ENCODE data around the gene DICER1. TPM values are rescaled to one million over a fixed set of nuclear protein-coding genes. Genes with fewer than 3 reads are reported as not detected.

Gene DICER1
- total RNA-seq, 1 experiment from 2014 or later: 57.3 TPM

- no peaks in the 10 kb centered on the region for H3K4me1 Mint-ChIP-seq (ENCODE audit: low read depth, unreplicated experiment)
- BruUV-seq (replicated peaks): no TSS peak
- TF ChIP-seq CTCF (IDR thresholded peaks at IDR 0.05; ENCODE audit: insufficient read depth in 1 of 2, low read depth in 1 of 2, low read length in 1 of 2, severe bottlenecking in 1 of 2, unreplicated experiment in 1 of 2): no peak
- no peak for DNase-seq
- POLR2A ChIA-PET: no interaction called here
- intact Hi-C loops (cut with micrococcal nuclease; ENCODE audit: unreplicated experiment): no loop called here
- H3K4me1 ChIP-seq: no peaks in the 10 kb centered on the region
- H3K4me3 ChIP-seq (ENCODE audit: low read depth, low read length): no peak overlapping the region
- no peaks in the 10 kb centered on the region for H3K36me3 ChIP-seq (ENCODE audit: control insufficient read depth, insufficient read depth, low read length)
- H3K9me3 Mint-ChIP-seq (ENCODE audit: unreplicated experiment): no peaks in the 10 kb centered on the region
- no peak overlapping the region for H3K4me3 Mint-ChIP-seq (ENCODE audit: unreplicated experiment)
- no peaks in the 10 kb centered on the region for H3K9me3 ChIP-seq
- H3K27me3 Mint-ChIP-seq (ENCODE audit: insufficient read depth, unreplicated experiment): peaks cover 7% of the 10 kb centered on the region
- no peaks in the 10 kb centered on the region for H3K27me3 ChIP-seq (replicated peaks; ENCODE audit: control insufficient read depth, insufficient read depth, low read length)
- H3K36me3 Mint-ChIP-seq (ENCODE audit: insufficient read depth, unreplicated experiment): no peaks in the 10 kb centered on the region
- H3K27ac Mint-ChIP-seq (ENCODE audit: unreplicated experiment): no peak overlapping the region
- CTCF ChIA-PET: no interaction called here
Observed at GRCh38 chr14:95064734-95065133, 92.6 kb downstream of the DICER1 start.

GRCh38 chr14:95064256-95064655 lies 93.1 kb downstream of the DICER1 start:
- Mint-ChIP-seq H3K4me3 (ENCODE audit: unreplicated experiment) (no peak overlapping the region), H3K27me3 (ENCODE audit: insufficient read depth, unreplicated experiment) (peaks cover 7% of the 10 kb centered on the region), H3K27ac (ENCODE audit: unreplicated experiment) (no peak overlapping the region), H3K36me3 (ENCODE audit: insufficient read depth, unreplicated experiment) (no peaks in the 10 kb centered on the region), H3K9me3 (ENCODE audit: unreplicated experiment) (no peaks in the 10 kb centered on the region), H3K4me1 (ENCODE audit: low read depth, unreplicated experiment) (no peaks in the 10 kb centered on the region)
- Histone ChIP-seq H3K36me3 (ENCODE audit: control insufficient read depth, insufficient read depth, low read length) (no peaks in the 10 kb centered on the region), H3K4me1 (no peaks in the 10 kb centered on the region), H3K27me3 (replicated peaks; ENCODE audit: control insufficient read depth, insufficient read depth, low read length) (no peaks in the 10 kb centered on the region), H3K9me3 (no peaks in the 10 kb centered on the region), H3K4me3 (ENCODE audit: low read depth, low read length) (no peak overlapping the region)
- CTCF ChIA-PET: no interaction called here
- no TSS peak for BruUV-seq (replicated peaks)
- POLR2A ChIA-PET: no interaction called here
- intact Hi-C loops (cut with micrococcal nuclease; ENCODE audit: unreplicated experiment): no loop called here
- no peak for TF ChIP-seq CTCF (IDR thresholded peaks at IDR 0.05; ENCODE audit: insufficient read depth in 1 of 2, low read depth in 1 of 2, low read length in 1 of 2, severe bottlenecking in 1 of 2, unreplicated experiment in 1 of 2)
- DNase-seq: no peak

- Mint-ChIP-seq H3K9me3 (ENCODE audit: unreplicated experiment) (no peaks in the 10 kb centered on the region), H3K4me1 (ENCODE audit: low read depth, unreplicated experiment) (no peaks in the 10 kb centered on the region), H3K27ac (ENCODE audit: unreplicated experiment) (no peak overlapping the region), H3K27me3 (ENCODE audit: insufficient read depth, unreplicated experiment) (peaks cover 3% of the 10 kb centered on the region), H3K4me3 (ENCODE audit: unreplicated experiment) (no peak overlapping the region), H3K36me3 (ENCODE audit: insufficient read depth, unreplicated experiment) (no peaks in the 10 kb centered on the region)
- H3K36me3 ChIP-seq (ENCODE audit: control insufficient read depth, insufficient read depth, low read length): no peaks in the 10 kb centered on the region
- intact Hi-C loops (cut with micrococcal nuclease; ENCODE audit: unreplicated experiment): no loop called here
- ChIA-PET CTCF (no interaction called here), POLR2A (no interaction called here)
- no peak overlapping the region for H3K4me3 ChIP-seq (ENCODE audit: low read depth, low read length)
- no peaks in the 10 kb centered on the region for H3K9me3 ChIP-seq
- TF ChIP-seq CTCF (IDR thresholded peaks at IDR 0.05; ENCODE audit: insufficient read depth in 1 of 2, low read depth in 1 of 2, low read length in 1 of 2, severe bottlenecking in 1 of 2, unreplicated experiment in 1 of 2): no peak
- H3K4me1 ChIP-seq: no peaks in the 10 kb centered on the region
- no peak for DNase-seq
- BruUV-seq (replicated peaks): no TSS peak
- H3K27me3 ChIP-seq (replicated peaks; ENCODE audit: control insufficient read depth, insufficient read depth, low read length): no peaks in the 10 kb centered on the region
Observed at GRCh38 chr14:95063391-95063790, 93.9 kb downstream of the DICER1 start.

Data from Caco-2 (cell line).